GM12878 (cell line): ENCODE measurements around the gene HOXD3. TPM values are rescaled to one million over a fixed set of nuclear protein-coding genes. Genes with fewer than 3 reads are reported as not detected.

Experiments used
- ATAC-seq: fragments of 200-7000 bp; cut with Tn5 transposase; 3 replicates; pipeline ENCODE4 v1.9.1; 2020; ENCODE audit warnings: mild to moderate bottlenecking, moderate library complexity
- BruUV-seq: library from RNA; stranded (reverse); fragments of 400-500 nt; replicated peaks from 2 replicates; lab custom pipeline; 2021; lab: Mats Ljungman, UMichigan
- CTCF ChIA-PET: fragments of 300-600 bp; sonication (Branson Sonifier 250); formaldehyde crosslinking; extraction: SDS; loops from one replicate; lab custom pipeline; 2021; ENCODE audit warnings: inconsistent platforms; lab: Yijun Ruan, JAX
- POLR2A ChIA-PET: fragments of 350-600 bp; formaldehyde crosslinking; extraction: SDS; loops from one replicate; lab custom pipeline; 2021; ENCODE audit warnings: inconsistent platforms; lab: Charles Lee
- RAD21 ChIA-PET: fragments of 300-600 bp; sonication (Branson Sonifier 250); formaldehyde crosslinking; loops from one replicate; lab custom pipeline; 2023; ENCODE audit warnings: antibody characterized with exemption; ENCODE audit not compliant: unreplicated experiment; lab: Charles Lee
- SMC1A ChIA-PET: fragments of 300-600 bp; sonication (Branson Sonifier 250); formaldehyde crosslinking; loops from one replicate; lab custom pipeline; 2023; ENCODE audit not compliant: unreplicated experiment, uncharacterized antibody; lab: Charles Lee
- DNase-seq: peaks from one replicate; pipeline ENCODE4 v3.0.0-alpha.2; 2011; ENCODE audit warnings: low read depth, low spot score
- FAIRE-seq: peaks from 3 replicates; lab custom pipeline; 2011; peaks lifted over from hg19 to GRCh38; lab: Jason Lieb, UNC
- H2AFZ ChIP-seq: 2 replicates; pipeline ENCODE4 v1.6.0; 2011; ENCODE audit warnings: low read depth, low read length, control low read depth; ENCODE audit not compliant: control insufficient read depth
- H3K27ac ChIP-seq: 2 replicates; pipeline ENCODE4 v1.5.1; 2011; ENCODE audit warnings: control low read depth; ENCODE audit not compliant: control insufficient read depth, insufficient read depth
- H3K27me3 ChIP-seq, 2 experiments: replicated peaks in 1 of 2; 2 replicates each; pipeline versions ENCODE4 v1.6.0 to v1.6.1; 2011; ENCODE audit warnings: low read length in 1 of 2; ENCODE audit not compliant: control insufficient read depth in 2 of 2, insufficient read depth in 2 of 2
- H3K36me3 ChIP-seq, 2 experiments: 2 replicates each; pipeline ENCODE4 v1.5.1; 2011; ENCODE audit warnings: low read length in 1 of 2; ENCODE audit not compliant: control insufficient read depth in 2 of 2, insufficient read depth in 2 of 2
- H3K4me1 ChIP-seq: 2 replicates; pipeline ENCODE4 v1.6.1; 2011; ENCODE audit warnings: mild to moderate bottlenecking, low read length, moderate library complexity, mixed read lengths; ENCODE audit not compliant: control insufficient read depth, insufficient read depth
- H3K4me2 ChIP-seq: 2 replicates; pipeline ENCODE4 v1.6.0; 2011; ENCODE audit warnings: control low read depth; ENCODE audit not compliant: control insufficient read depth, insufficient read depth
- H3K4me3 ChIP-seq: fragments of 200-600 bp; sonication (generic); 2 replicates; pipeline ENCODE4 v1.5.1; 2016
- H3K79me2 ChIP-seq: 2 replicates; pipeline ENCODE4 v1.6.0; 2011; ENCODE audit warnings: low read length; ENCODE audit not compliant: control insufficient read depth, insufficient read depth
- H3K9ac ChIP-seq: 2 replicates; pipeline ENCODE4 v1.8.0; 2011; ENCODE audit warnings: low read length, control low read depth, mixed read lengths; ENCODE audit not compliant: control insufficient read depth, insufficient read depth
- H3K9me3 ChIP-seq: replicated peaks from 3 replicates; pipeline ENCODE4 v1.5.1; 2011; ENCODE audit warnings: mild to moderate bottlenecking, low read length; ENCODE audit not compliant: control insufficient read depth, insufficient read depth
- H4K20me1 ChIP-seq: 2 replicates; pipeline ENCODE4 v1.6.0; 2011; ENCODE audit not compliant: control insufficient read depth, insufficient read depth
- ASH2L ChIP-seq: fragments of 300-600, 200-600 bp; sonication (generic); IDR thresholded peaks from 2 replicates; pipeline ENCODE4 v1.6.1; 2017; ENCODE audit warnings: low read depth, mild to moderate bottlenecking, borderline replicate concordance
- ATF7 ChIP-seq: fragments of 450-650 bp; IDR thresholded peaks from 2 replicates; pipeline ENCODE4 v1.6.1; 2016; ENCODE audit warnings: low read depth, mild to moderate bottlenecking
- CREM ChIP-seq: IDR thresholded peaks from 2 replicates; pipeline ENCODE4 v1.6.1; 2014; ENCODE audit warnings: antibody characterized with exemption, low read depth
- DPF2 ChIP-seq: fragments of 450-650 bp; IDR thresholded peaks from 2 replicates; pipeline ENCODE4 v1.6.1; 2017; ENCODE audit warnings: mild to moderate bottlenecking
- EED ChIP-seq: sonication (generic); IDR thresholded peaks from 2 replicates; pipeline ENCODE4 v1.6.1; 2016; ENCODE audit warnings: antibody characterized with exemption, low read depth
- FOXM1 ChIP-seq: IDR thresholded peaks from 2 replicates; pipeline ENCODE4 v1.6.1; 2012; ENCODE audit warnings: low read depth, mild to moderate bottlenecking, inconsistent platforms, low read length, moderate library complexity
- MYC ChIP-seq: IDR thresholded peaks from 2 replicates; pipeline ENCODE4 v1.6.1; 2011; ENCODE audit warnings: mild to moderate bottlenecking, low read length, moderate library complexity, inconsistent platforms; ENCODE audit not compliant: insufficient read depth, insufficient replicate concordance, insufficient read length, severe bottlenecking
- NFYB ChIP-seq: IDR thresholded peaks from 2 replicates; pipeline ENCODE4 v1.6.1; 2011; ENCODE audit warnings: low read depth, mild to moderate bottlenecking, low read length, improper control_type of control experiment, moderate library complexity; ENCODE audit not compliant: insufficient read depth
- RAD21 ChIP-seq: IDR thresholded peaks from 2 replicates; pipeline ENCODE4 v1.6.1; 2011; ENCODE audit warnings: mild to moderate bottlenecking, low read depth, low read length, moderate library complexity; ENCODE audit not compliant: insufficient read depth
- RFX5 ChIP-seq: IDR thresholded peaks from 2 replicates; pipeline ENCODE4 v1.6.1; 2011; ENCODE audit warnings: low read depth, low read length, improper control_type of control experiment
- SP1 ChIP-seq: IDR thresholded peaks from one replicate; pipeline ENCODE4 v1.6.1; 2011; ENCODE audit warnings: low read depth, low read length
- TCF3 ChIP-seq: IDR thresholded peaks from 2 replicates; pipeline ENCODE4 v1.6.1; 2012; ENCODE audit warnings: low read depth, mild to moderate bottlenecking, low read length, borderline replicate concordance; ENCODE audit not compliant: insufficient read depth
- ZNF207 ChIP-seq: fragments of 450-650 bp; IDR thresholded peaks from 2 replicates; pipeline ENCODE4 v1.6.1; 2014; ENCODE audit warnings: antibody characterized with exemption, mild to moderate bottlenecking, borderline replicate concordance
- WGBS: methylation state at CpG from one replicate; pipeline ENCODE4 v1.1.6; 2016; ENCODE audit warnings: low lambda C conversion rate; ENCODE audit not compliant: insufficient replicate concordance, insufficient coverage; ENCODE audit errors: missing lambda C conversion rate; 5-methylcytosine and 5-hydroxymethylcytosine counted together
- in situ Hi-C: fragments of 300-500 bp; cut with MboI; formaldehyde crosslinking; loops from 9 replicates; pipeline ENCODE4 v1.14.3; 2018; ENCODE audit warnings: mixed read lengths
- intact Hi-C: fragments of 100-400 bp; cut with micrococcal nuclease; formaldehyde crosslinking; loops from one replicate; pipeline ENCODE4 v1.14.2; 2022; ENCODE audit not compliant: unreplicated experiment
- polyA plus RNA-seq, 11 experiments: library from polyadenylated mRNA; depleted of rRNA in 4 of 11; unstranded in 6 of 11; stranded (reverse) in 5 of 11; fragments of >200 nt; fragmentation: Nextera tagmentation in 4 of 11; fragmentation: Illumina TruSeq in 1 of 11; extraction: Ambion mirVana in 4 of 11; extraction: Trizol in 1 of 11; gene quantifications; 1 replicate in 1 of 11; 2 replicates in 10 of 11; pipeline versions ENCODE4 v1.2.1 to v1.2.3, GENCODE V29; 2011 to 2016; ENCODE audit warnings: inconsistent platforms in 2 of 11, missing spikeins in 2 of 11, low read depth in 1 of 11
- total RNA-seq, 4 experiments: library from RNA; depleted of rRNA in 3 of 4; stranded (reverse); fragments of >200 nt in 3 of 4; fragmentation: Illumina TruSeq in 1 of 4; extraction: Trizol in 1 of 4; gene quantifications; 2 replicates each; pipeline versions ENCODE4 v1.2.1 to v1.2.3, GENCODE V29; 2013 to 2021
- TF ChIP-seq, protein P1 (sequence below): IDR thresholded peaks from 2 replicates; pipeline ENCODE4 v1.6.1; 2011; ENCODE audit warnings: borderline replicate concordance, low read depth, mild to moderate bottlenecking, moderate library complexity, mixed read lengths, low read length; ENCODE audit not compliant: insufficient read depth; ENCODE audit errors: extremely low read length

Gene HOXD3
- total and polyA plus RNA-seq, 10 of the 15 experiments (the other 5 are each of a cell fraction or from before 2014, with no cell fraction given): not detected

DNA sequence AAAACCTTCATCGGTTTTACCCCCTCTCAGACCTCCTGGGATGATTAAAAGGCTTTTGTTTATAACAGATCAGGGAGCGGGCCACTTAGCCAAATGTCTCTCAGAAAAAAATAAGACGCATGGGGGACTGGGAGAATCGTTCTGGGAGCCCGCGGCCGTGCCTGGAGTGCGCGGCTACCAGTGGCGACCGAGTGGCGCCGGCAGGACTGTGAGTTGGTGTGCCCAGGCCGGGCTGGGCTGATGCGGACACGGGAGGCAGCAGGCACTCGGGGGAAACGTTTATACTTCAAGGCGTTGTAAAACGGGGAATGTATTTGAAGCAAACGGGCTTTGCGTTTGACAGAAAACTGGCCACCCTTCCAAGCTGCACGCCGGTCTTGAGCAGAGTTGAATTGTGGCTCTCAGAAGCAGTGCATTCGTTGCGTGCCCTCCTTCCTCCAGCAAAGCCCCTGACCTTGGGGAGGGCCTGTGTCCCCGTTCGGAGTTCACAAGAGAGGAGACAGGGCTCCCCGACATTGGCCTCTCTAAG is 45.2 kb upstream of the HOXD3 start:
- Histone ChIP-seq H3K27me3 (peaks cover 12 to 35% of the 10 kb centered on the region in 2 experiments), H4K20me1 (no peaks in the 10 kb centered on the region), H3K9ac (no peak overlapping the region), H3K27ac (no peak overlapping the region), H2AFZ (no peak overlapping the region), H3K79me2 (no peaks in the 10 kb centered on the region), H3K9me3 (peaks cover 3% of the 10 kb centered on the region; the same call in 1 of the 3 replicates), H3K4me1 (no peaks in the 10 kb centered on the region), H3K36me3 (no peaks in the 10 kb centered on the region), H3K4me3 (no peak overlapping the region), H3K4me2 (no peak overlapping the region)
- ChIA-PET POLR2A (no interaction called here), RAD21 (no interaction called here), CTCF (interaction anchor here (0.9 to 2.5 kb wide), 9 partner anchors 14 to 1054 kb away, joined by 3 to 12 read pairs (median 6); no protein-coding TSS in a partner anchor), SMC1A (interaction anchor here (1.0 kb wide), 1 partner anchor 540 kb away, joined by 3 read pairs; no protein-coding TSS in a partner anchor)
- TF ChIP-seq TCF3: no peak
- TF ChIP-seq FOXM1: no peak
- TF ChIP-seq EED: no peak
- TF ChIP-seq, protein P1, sequence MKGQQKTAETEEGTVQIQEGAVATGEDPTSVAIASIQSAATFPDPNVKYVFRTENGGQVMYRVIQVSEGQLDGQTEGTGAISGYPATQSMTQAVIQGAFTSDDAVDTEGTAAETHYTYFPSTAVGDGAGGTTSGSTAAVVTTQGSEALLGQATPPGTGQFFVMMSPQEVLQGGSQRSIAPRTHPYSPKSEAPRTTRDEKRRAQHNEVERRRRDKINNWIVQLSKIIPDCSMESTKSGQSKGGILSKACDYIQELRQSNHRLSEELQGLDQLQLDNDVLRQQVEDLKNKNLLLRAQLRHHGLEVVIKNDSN: no peak
- no peak for TF ChIP-seq ASH2L
- TF ChIP-seq DPF2: no peak
- no peak for TF ChIP-seq MYC
- no peak for TF ChIP-seq ZNF207
- no peak for TF ChIP-seq NFYB
- no peak for TF ChIP-seq ATF7
- TF ChIP-seq SP1: no peak
- TF ChIP-seq RFX5: no peak
- TF ChIP-seq RAD21: no peak
- TF ChIP-seq CREM: no peak
- in situ Hi-C loops (no loop called here), intact Hi-C loops (no loop called here)
- 44% methylated on average over 26 of the region's 29 CpGs for WGBS
- no peak for ATAC-seq
- BruUV-seq: no TSS peak
- no peak for FAIRE-seq
- no peak for DNase-seq
